ENCODE measurements around the gene NSFL1C.

- no peak for TF ChIP-seq CTCF (IDR thresholded peaks at IDR 0.05)
- no peak for TF ChIP-seq POLR2A (IDR thresholded peaks at IDR 0.05)
Measured at GRCh38 chr20:1456300-1456699, 10.3 kb downstream of the NSFL1C start.
